ENCODE results near the gene GPR158. TPM values are rescaled to one million over a fixed set of nuclear protein-coding genes. Genes with fewer than 3 reads are reported as not detected.
"Not testable (repeated sequence)": the region's sequence is repeated elsewhere in the genome, so short reads cannot be mapped to it uniquely, and the experiment has no call there.

GPR158 gene
- total RNA-seq, 1 donor from 2014 or later, result 7.5 TPM

DNA sequence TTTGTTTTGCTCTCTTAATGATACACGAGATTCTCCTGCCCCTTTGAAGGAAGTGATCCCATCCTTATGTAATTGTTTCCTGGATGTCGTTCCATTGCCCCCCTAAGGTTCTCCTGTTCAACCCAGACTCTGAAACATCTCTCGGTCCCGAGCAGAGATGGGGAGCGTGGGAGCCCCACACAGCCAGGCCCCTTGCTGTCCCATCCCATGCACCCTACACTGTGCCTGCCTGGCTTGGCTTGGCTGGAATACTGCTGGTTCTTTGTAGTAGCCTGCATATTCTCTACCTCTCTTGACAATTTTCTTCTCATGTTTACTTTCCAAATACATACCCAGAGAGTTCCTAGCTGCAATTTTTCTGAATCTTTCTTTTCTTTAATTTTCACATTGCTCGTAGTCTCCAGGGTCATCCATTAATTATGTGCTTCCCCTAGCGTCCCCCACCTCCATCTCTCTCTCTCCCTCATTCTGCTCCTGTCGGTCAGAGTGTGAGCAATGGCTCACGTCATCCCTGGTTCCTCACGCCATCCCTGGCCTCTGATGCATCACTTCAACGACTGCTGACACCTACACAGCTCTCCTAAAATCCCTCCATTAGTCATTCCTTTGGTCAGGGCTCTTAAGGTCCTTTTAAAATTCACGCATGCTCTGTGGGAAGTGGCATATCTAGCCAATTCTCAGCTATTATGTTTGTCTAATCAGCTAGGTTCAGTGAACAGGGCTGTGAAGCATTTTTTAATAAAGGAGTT lies 32.5 kb upstream of the GPR158 start:
- Mint-ChIP-seq H3K36me3 (no peaks in the 10 kb centered on the region), H3K4me3 (no peak overlapping the region), H3K9me3 (peaks cover 15% of the 10 kb centered on the region)

DNA sequence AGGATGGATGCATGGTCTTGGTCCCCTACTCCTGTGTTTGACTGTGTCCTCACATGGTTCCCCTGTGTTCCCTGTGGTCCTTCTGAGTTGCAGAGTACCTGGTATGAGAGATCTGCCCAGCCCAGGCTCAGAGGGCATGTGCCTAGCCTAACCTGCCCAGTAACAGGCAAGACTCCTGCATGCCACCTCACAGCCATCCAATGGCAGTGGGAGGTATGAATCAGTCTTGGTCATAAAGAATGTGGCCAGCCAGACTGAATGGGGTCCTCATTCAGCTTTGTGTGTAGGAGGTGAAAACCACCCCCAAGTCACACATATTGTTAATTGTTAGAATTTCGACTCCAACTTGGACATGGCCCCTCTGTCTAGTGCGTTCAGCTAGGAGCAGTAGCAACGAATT lies 17.2 kb upstream of the GPR158 start:
- H3K36me3 Mint-ChIP-seq, result no peaks in the 10 kb centered on the region
- no peak overlapping the region for H3K4me3 Mint-ChIP-seq
- peaks cover 13% of the 10 kb centered on the region for H3K9me3 Mint-ChIP-seq
- TF ChIP-seq, protein P1, sequence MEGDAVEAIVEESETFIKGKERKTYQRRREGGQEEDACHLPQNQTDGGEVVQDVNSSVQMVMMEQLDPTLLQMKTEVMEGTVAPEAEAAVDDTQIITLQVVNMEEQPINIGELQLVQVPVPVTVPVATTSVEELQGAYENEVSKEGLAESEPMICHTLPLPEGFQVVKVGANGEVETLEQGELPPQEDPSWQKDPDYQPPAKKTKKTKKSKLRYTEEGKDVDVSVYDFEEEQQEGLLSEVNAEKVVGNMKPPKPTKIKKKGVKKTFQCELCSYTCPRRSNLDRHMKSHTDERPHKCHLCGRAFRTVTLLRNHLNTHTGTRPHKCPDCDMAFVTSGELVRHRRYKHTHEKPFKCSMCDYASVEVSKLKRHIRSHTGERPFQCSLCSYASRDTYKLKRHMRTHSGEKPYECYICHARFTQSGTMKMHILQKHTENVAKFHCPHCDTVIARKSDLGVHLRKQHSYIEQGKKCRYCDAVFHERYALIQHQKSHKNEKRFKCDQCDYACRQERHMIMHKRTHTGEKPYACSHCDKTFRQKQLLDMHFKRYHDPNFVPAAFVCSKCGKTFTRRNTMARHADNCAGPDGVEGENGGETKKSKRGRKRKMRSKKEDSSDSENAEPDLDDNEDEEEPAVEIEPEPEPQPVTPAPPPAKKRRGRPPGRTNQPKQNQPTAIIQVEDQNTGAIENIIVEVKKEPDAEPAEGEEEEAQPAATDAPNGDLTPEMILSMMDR (IDR thresholded peaks at IDR 0.05; ENCODE audit: unreplicated experiment), result no peak
- no peak overlapping the region for H3K27ac Mint-ChIP-seq
- no peaks in the 10 kb centered on the region for H3K4me1 Mint-ChIP-seq
- peaks cover 11% of the 10 kb centered on the region for H3K27me3 Mint-ChIP-seq (ENCODE audit: low read depth)
- no peak for DNase-seq (ENCODE audit: low spot score in 2 of 2, unreplicated experiment in 2 of 2)

More for the DNA sequence above, 32.5 kb upstream of the GPR158 start:
- no peak for DNase-seq (ENCODE audit: low spot score in 2 of 2, unreplicated experiment in 2 of 2)
- Mint-ChIP-seq H3K27me3 (ENCODE audit: low read depth) (peaks cover 13% of the 10 kb centered on the region), H3K4me1 (no peaks in the 10 kb centered on the region), H3K27ac (no peak overlapping the region)
- TF ChIP-seq, protein P1 (IDR thresholded peaks at IDR 0.05; ENCODE audit: unreplicated experiment), result no peak

GRCh38 chr10:25159591-25159990 lies 15.2 kb upstream of the GPR158 start:
- no peak overlapping the region for H3K4me3 Mint-ChIP-seq
- no peak overlapping the region for H3K27ac Mint-ChIP-seq
- H3K4me1 Mint-ChIP-seq, result no peaks in the 10 kb centered on the region
- peaks cover 9% of the 10 kb centered on the region for H3K27me3 Mint-ChIP-seq (ENCODE audit: low read depth)
- peaks cover 8% of the 10 kb centered on the region for H3K9me3 Mint-ChIP-seq
- DNase-seq (ENCODE audit: low spot score in 2 of 2, unreplicated experiment in 2 of 2), result no peak
- TF ChIP-seq, protein P1 (IDR thresholded peaks at IDR 0.05; ENCODE audit: unreplicated experiment), result no peak
- H3K36me3 Mint-ChIP-seq, result no peaks in the 10 kb centered on the region

- Mint-ChIP-seq H3K4me1 (no peaks in the 10 kb centered on the region), H3K27me3 (ENCODE audit: low read depth) (peaks cover 22% of the 10 kb centered on the region), H3K4me3 (no peak overlapping the region), H3K36me3 (no peaks in the 10 kb centered on the region), H3K27ac (no peak overlapping the region), H3K9me3 (peaks cover 8% of the 10 kb centered on the region)
- TF ChIP-seq, protein P1 (IDR thresholded peaks at IDR 0.05; ENCODE audit: unreplicated experiment), result no peak
- no peak for DNase-seq (ENCODE audit: low spot score in 2 of 2, unreplicated experiment in 2 of 2)
Measured at GRCh38 chr10:25162391-25162790, 12.4 kb upstream of the GPR158 start.

GRCh38 chr10:25163464-25163863 lies 11.3 kb upstream of the GPR158 start:
- not testable (repeated sequence) for DNase-seq (ENCODE audit: low spot score in 2 of 2, unreplicated experiment in 2 of 2); H3K27ac Mint-ChIP-seq; H3K36me3 Mint-ChIP-seq; H3K4me3 Mint-ChIP-seq; H3K4me1 Mint-ChIP-seq; H3K9me3 Mint-ChIP-seq
- H3K27me3 Mint-ChIP-seq (ENCODE audit: low read depth), result peaks cover 28% of the 10 kb centered on the region

GRCh38 chr10:25169740-25170139 lies 5.1 kb upstream of the GPR158 start:
- no peak for DNase-seq (ENCODE audit: low spot score in 2 of 2, unreplicated experiment in 2 of 2)
- TF ChIP-seq, protein P1 (IDR thresholded peaks at IDR 0.05; ENCODE audit: unreplicated experiment), result no peak
- peaks cover 73% of the 10 kb centered on the region for H3K27me3 Mint-ChIP-seq (ENCODE audit: low read depth)
- H3K9me3 Mint-ChIP-seq, result no peaks in the 10 kb centered on the region
- no peak overlapping the region for H3K27ac Mint-ChIP-seq
- peaks cover 4% of the 10 kb centered on the region for H3K4me1 Mint-ChIP-seq
- H3K4me3 Mint-ChIP-seq, result no peak overlapping the region
- no peaks in the 10 kb centered on the region for H3K36me3 Mint-ChIP-seq
